HEK293 (cell line): ENCODE measurements around the gene CFAP107.
"Not testable (repeated sequence)": the region's sequence is repeated elsewhere in the genome, so short reads cannot be mapped to it uniquely, and the experiment has no call there.

ENCODE experiments used
- CTCF ChIA-PET: fragments of 350-600 bp; formaldehyde crosslinking; extraction: SDS; loops from one replicate; lab custom pipeline; 2021; ENCODE audit warnings: antibody characterized with exemption; lab: Yijun Ruan, JAX
- POLR2A ChIA-PET: fragments of 300-600 bp; formaldehyde crosslinking; extraction: SDS; loops from one replicate; lab custom pipeline; 2020; ENCODE audit warnings: antibody characterized with exemption, inconsistent platforms; lab: Yijun Ruan, JAX
- H3K27ac ChIP-seq: fragments of 200-500 bp; sonication (Bioruptor generic); 2 replicates; pipeline ENCODE4 v1.5.1; 2014; ENCODE audit warnings: low read depth, low read length, control low read depth, inconsistent platforms; ENCODE audit errors: extremely low read depth
- H3K36me3 ChIP-seq, 2 experiments: fragments of 200-500 bp in 1 of 2; sonication (Bioruptor generic) in 1 of 2; 1 replicate in 1 of 2; 2 replicates in 1 of 2; pipeline ENCODE4 v1.5.1; 2014 to 2017; ENCODE audit warnings: inconsistent platforms in 2 of 2, low read length in 2 of 2; ENCODE audit not compliant: control insufficient read depth in 2 of 2, insufficient read depth in 1 of 2
- H3K4me1 ChIP-seq: fragments of 200-500 bp; sonication (Bioruptor generic); 2 replicates; pipeline ENCODE4 v1.5.1; 2014; ENCODE audit warnings: mild to moderate bottlenecking, low read length, inconsistent platforms; ENCODE audit not compliant: control insufficient read depth, insufficient read depth
- H3K4me3 ChIP-seq: 2 replicates; pipeline ENCODE4 v1.5.1; 2011; ENCODE audit warnings: low read depth, mild to moderate bottlenecking, control low read depth, low read length, moderate library complexity
- H3K9me3 ChIP-seq: fragments of 200-500 bp; sonication (Bioruptor generic); 2 replicates; pipeline ENCODE4 v1.5.1; 2014; ENCODE audit warnings: low read depth, low read length, inconsistent platforms; ENCODE audit not compliant: control insufficient read depth, insufficient read depth
- FEZF1 ChIP-seq: fragments of 450-650 bp; formaldehyde crosslinking; IDR thresholded peaks from 2 replicates; pipeline ENCODE4 v1.5.1; 2016; ENCODE audit warnings: missing biosample characterization, missing genetic modification characterization
- GFI1B ChIP-seq: fragments of 450-650 bp; formaldehyde crosslinking; IDR thresholded peaks from 2 replicates; pipeline ENCODE4 v1.5.1; 2016; ENCODE audit warnings: missing biosample characterization, missing genetic modification characterization
- HOXC10 ChIP-seq: sonication (generic); formaldehyde crosslinking; IDR thresholded peaks from 2 replicates; pipeline ENCODE4 v1.8.1; 2023; ENCODE audit warnings: mild to moderate bottlenecking, missing genetic modification reagents
- ZNF140 ChIP-seq: fragments of 450-650 bp; formaldehyde crosslinking; IDR thresholded peaks from 2 replicates; pipeline ENCODE4 v1.5.1; 2016; ENCODE audit warnings: missing biosample characterization, missing genetic modification characterization
- ZNF292 ChIP-seq: fragments of 450-650 bp; formaldehyde crosslinking; IDR thresholded peaks from 2 replicates; pipeline ENCODE4 v1.5.1; 2016; ENCODE audit warnings: low read depth, missing biosample characterization, missing genetic modification characterization, borderline replicate concordance
- ZNF350 ChIP-seq: fragments of 450-650 bp; formaldehyde crosslinking; IDR thresholded peaks from 2 replicates; pipeline ENCODE4 v1.5.0; 2017; ENCODE audit warnings: missing biosample characterization, mild to moderate bottlenecking, missing genetic modification characterization
- ZNF416 ChIP-seq: fragments of 450-650 bp; formaldehyde crosslinking; IDR thresholded peaks from 2 replicates; pipeline ENCODE4 v1.5.1; 2016; ENCODE audit warnings: missing biosample characterization, missing genetic modification characterization
- ZNF473 ChIP-seq: fragments of 450-650 bp; formaldehyde crosslinking; IDR thresholded peaks from 2 replicates; pipeline ENCODE4 v1.5.1; 2017; ENCODE audit warnings: missing biosample characterization, missing genetic modification characterization
- ZNF48 ChIP-seq: fragments of 450-650 bp; formaldehyde crosslinking; IDR thresholded peaks from 2 replicates; pipeline ENCODE4 v1.5.1; 2016; ENCODE audit warnings: missing biosample characterization, missing genetic modification characterization
- ZNF548 ChIP-seq: fragments of 450-650 bp; formaldehyde crosslinking; IDR thresholded peaks from 2 replicates; pipeline ENCODE4 v1.5.1; 2016; ENCODE audit warnings: missing biosample characterization, missing genetic modification characterization
- ZNF677 ChIP-seq: fragments of 450-650 bp; IDR thresholded peaks from 2 replicates; pipeline ENCODE4 v1.5.0; 2018; ENCODE audit warnings: missing biosample characterization, mild to moderate bottlenecking, missing genetic modification characterization, moderate library complexity
- ZNF747 ChIP-seq: fragments of 450-650 bp; formaldehyde crosslinking; IDR thresholded peaks from 2 replicates; pipeline ENCODE4 v1.5.1; 2016; ENCODE audit warnings: missing biosample characterization, missing genetic modification characterization
- ZNF785 ChIP-seq: fragments of 450-650 bp; formaldehyde crosslinking; IDR thresholded peaks from 2 replicates; pipeline ENCODE4 v1.5.1; 2016; ENCODE audit warnings: missing biosample characterization, missing genetic modification characterization
- TF ChIP-seq, protein P1 (sequence below): fragments of 450-650 bp; formaldehyde crosslinking; IDR thresholded peaks from 2 replicates; pipeline ENCODE4 v1.5.1; 2016; ENCODE audit warnings: missing biosample characterization, missing genetic modification characterization
- TF ChIP-seq, protein P2 (sequence below): fragments of 450-650 bp; formaldehyde crosslinking; IDR thresholded peaks from 2 replicates; pipeline ENCODE4 v1.5.1; 2016; ENCODE audit warnings: missing biosample characterization, missing genetic modification characterization
- TF ChIP-seq, protein P3 (sequence below): fragments of 450-650 bp; IDR thresholded peaks from 2 replicates; pipeline ENCODE4 v1.5.1; 2018; ENCODE audit warnings: missing biosample characterization, mild to moderate bottlenecking, missing genetic modification characterization
- TF ChIP-seq, protein P4 (sequence below): fragments of 450-650 bp; formaldehyde crosslinking; IDR thresholded peaks from 2 replicates; pipeline ENCODE4 v1.5.1; 2016; ENCODE audit warnings: missing biosample characterization, missing genetic modification characterization

Gene CFAP107

DNA sequence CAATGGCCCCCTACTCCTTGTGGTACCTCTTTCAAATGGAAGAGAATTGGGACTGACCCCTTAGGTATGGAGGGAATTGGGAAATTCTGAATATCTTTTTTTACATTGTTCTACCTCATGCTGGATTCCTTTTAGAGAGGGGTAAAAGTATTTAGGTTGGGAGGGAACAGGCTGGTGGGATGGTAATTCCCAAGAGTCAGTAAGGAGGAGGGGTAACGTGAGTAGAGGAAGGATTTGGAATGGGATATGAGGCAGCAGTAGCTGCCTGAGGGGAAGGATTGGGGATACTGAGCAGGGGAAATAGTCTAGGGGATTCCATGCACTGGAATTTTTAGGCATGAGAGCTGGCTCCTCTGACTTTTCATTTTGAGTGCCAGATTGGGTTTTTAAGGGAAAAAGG, 33.9 kb upstream of the CFAP107 start:
- Histone ChIP-seq H3K4me1 (no peaks in the 10 kb centered on the region), H3K9me3 (no peaks in the 10 kb centered on the region), H3K36me3 (no peaks in the 10 kb centered on the region), H3K27ac (no peak overlapping the region), H3K4me3 (no peak overlapping the region)
- ChIA-PET POLR2A (no interaction called here), CTCF (no interaction called here)
- TF ChIP-seq, protein P1, sequence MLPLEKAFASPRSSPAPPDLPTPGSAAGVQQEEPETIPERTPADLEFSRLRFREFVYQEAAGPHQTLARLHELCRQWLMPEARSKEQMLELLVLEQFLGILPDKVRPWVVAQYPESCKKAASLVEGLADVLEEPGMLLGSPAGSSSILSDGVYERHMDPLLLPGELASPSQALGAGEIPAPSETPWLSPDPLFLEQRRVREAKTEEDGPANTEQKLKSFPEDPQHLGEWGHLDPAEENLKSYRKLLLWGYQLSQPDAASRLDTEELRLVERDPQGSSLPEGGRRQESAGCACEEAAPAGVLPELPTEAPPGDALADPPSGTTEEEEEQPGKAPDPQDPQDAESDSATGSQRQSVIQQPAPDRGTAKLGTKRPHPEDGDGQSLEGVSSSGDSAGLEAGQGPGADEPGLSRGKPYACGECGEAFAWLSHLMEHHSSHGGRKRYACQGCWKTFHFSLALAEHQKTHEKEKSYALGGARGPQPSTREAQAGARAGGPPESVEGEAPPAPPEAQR (tag by site-specific recombination): no peak
- TF ChIP-seq FEZF1 (tag by site-specific recombination) (no peak), HOXC10 (CRISPR knock-in tag) (no peak), ZNF473 (no peak), ZNF548 (no peak), GFI1B (tag by site-specific recombination) (no peak), ZNF416 (tag by site-specific recombination) (no peak), ZNF292 (no peak), ZNF140 (tag by site-specific recombination) (no peak), ZNF677 (tag by site-specific recombination) (no peak)
- TF ChIP-seq, protein P2, sequence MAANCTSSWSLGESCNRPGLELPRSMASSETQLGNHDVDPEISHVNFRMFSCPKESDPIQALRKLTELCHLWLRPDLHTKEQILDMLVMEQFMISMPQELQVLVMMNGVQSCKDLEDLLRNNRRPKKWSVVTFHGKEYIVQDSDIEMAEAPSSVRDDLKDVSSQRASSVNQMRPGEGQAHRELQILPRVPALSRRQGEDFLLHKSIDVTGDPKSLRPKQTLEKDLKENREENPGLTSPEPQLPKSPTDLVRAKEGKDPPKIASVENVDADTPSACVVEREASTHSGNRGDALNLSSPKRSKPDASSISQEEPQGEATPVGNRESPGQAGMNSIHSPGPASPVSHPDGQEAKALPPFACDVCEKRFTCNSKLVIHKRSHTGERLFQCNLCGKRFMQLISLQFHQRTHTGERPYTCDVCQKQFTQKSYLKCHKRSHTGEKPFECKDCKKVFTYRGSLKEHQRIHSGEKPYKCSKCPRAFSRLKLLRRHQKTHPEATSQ (tag by site-specific recombination): no peak
- TF ChIP-seq, protein P3, sequence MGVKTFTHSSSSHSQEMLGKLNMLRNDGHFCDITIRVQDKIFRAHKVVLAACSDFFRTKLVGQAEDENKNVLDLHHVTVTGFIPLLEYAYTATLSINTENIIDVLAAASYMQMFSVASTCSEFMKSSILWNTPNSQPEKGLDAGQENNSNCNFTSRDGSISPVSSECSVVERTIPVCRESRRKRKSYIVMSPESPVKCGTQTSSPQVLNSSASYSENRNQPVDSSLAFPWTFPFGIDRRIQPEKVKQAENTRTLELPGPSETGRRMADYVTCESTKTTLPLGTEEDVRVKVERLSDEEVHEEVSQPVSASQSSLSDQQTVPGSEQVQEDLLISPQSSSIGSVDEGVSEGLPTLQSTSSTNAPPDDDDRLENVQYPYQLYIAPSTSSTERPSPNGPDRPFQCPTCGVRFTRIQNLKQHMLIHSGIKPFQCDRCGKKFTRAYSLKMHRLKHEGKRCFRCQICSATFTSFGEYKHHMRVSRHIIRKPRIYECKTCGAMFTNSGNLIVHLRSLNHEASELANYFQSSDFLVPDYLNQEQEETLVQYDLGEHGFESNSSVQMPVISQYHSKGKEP (tag by site-specific recombination): no peak

DNA sequence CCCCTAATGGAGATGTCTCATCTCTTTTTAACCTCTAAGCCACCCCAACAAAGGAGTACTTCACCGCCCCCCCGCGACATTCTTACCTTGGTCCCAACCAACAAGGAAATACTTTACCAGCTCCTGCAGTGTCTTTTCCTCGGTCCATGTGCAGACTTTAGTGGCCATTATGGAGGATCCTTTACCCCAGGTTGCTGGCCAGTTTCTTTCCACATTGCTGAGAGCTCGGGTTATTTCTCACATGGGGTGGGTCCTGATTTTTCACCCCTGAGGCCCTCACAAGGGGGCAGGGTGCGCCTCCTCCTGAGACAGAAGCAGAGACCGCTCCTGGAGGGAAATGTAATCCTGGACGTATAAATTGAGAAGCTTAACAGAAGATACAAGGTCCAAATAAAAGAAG, 33.1 kb upstream of the CFAP107 start:
- POLR2A ChIA-PET: no interaction called here
- no peaks in the 10 kb centered on the region for H3K36me3 ChIP-seq
- no peak overlapping the region for H3K4me3 ChIP-seq
- CTCF ChIA-PET: no interaction called here
- no peaks in the 10 kb centered on the region for H3K4me1 ChIP-seq
- no peaks in the 10 kb centered on the region for H3K9me3 ChIP-seq
- no peak overlapping the region for H3K27ac ChIP-seq
- TF ChIP-seq, protein P4, sequence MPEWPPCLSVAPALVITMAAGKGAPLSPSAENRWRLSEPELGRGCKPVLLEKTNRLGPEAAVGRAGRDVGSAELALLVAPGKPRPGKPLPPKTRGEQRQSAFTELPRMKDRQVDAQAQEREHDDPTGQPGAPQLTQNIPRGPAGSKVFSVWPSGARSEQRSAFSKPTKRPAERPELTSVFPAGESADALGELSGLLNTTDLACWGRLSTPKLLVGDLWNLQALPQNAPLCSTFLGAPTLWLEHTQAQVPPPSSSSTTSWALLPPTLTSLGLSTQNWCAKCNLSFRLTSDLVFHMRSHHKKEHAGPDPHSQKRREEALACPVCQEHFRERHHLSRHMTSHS: no peak
- TF ChIP-seq ZNF350: no peak
- no peak for TF ChIP-seq ZNF785 (tag by site-specific recombination)
- no peak for TF ChIP-seq ZNF747 (tag by site-specific recombination)
- TF ChIP-seq ZNF48 (tag by site-specific recombination): no peak
- TF ChIP-seq, all 188 proteins: peak for 0

DNA sequence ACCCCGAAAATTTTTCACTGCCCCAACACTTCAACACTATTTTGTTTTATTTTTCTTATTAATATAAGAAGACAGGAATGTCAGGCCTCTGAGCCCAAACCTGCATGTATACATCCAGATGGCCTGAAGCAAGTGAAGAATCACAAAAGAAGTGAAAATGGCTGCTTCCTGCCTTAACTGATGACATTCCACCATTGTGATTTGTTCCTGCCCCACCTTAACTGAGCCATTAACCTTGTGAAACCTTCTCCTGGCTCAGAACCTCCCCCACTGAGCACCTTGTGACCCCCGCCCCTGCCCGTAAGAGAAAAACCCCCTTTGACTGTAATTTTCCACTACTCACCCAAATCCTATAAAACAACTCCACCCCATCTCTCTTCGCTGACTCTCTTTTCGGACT, 32.3 kb upstream of the CFAP107 start:
- H3K27ac ChIP-seq: not testable (repeated sequence)

More for the DNA sequence above, 32.3 kb upstream of the CFAP107 start:
- POLR2A ChIA-PET, CTCF ChIA-PET, H3K4me3 ChIP-seq, H3K36me3 ChIP-seq, H3K9me3 ChIP-seq, H3K4me1 ChIP-seq: not testable (repeated sequence)
